HG03097 (cell line): ENCODE results near the gene PNPT1.
"Not testable (repeated sequence)": the region's sequence is repeated elsewhere in the genome, so short reads cannot be mapped to it uniquely, and the experiment has no call there.

Experiments
- ATAC-seq: cut with Tn5 transposase; IDR thresholded peaks from one replicate; pipeline ENCODE4 v1.9.1; 2021; ENCODE audit not compliant: unreplicated experiment, low FRiP score

PNPT1 gene

DNA sequence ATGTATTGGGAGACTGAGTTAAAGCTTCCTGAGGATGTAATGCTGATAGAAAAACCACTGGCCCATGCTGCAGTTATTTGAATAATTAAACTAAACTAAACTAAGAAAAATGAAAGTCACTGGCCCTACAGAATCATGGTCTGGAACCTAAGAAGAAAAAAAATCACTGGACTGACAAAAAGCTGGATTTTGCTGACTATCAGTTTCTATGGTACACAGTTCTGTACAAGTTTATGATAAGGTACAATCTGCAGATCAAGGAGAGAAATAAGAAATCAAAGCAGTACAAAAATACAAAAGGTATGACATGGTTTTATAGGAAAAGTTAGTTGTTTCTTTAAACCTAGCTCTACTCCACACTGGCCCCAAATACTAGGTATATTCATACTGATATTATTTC is 91.8 kb downstream of the PNPT1 start:
- ATAC-seq: no peak

DNA sequence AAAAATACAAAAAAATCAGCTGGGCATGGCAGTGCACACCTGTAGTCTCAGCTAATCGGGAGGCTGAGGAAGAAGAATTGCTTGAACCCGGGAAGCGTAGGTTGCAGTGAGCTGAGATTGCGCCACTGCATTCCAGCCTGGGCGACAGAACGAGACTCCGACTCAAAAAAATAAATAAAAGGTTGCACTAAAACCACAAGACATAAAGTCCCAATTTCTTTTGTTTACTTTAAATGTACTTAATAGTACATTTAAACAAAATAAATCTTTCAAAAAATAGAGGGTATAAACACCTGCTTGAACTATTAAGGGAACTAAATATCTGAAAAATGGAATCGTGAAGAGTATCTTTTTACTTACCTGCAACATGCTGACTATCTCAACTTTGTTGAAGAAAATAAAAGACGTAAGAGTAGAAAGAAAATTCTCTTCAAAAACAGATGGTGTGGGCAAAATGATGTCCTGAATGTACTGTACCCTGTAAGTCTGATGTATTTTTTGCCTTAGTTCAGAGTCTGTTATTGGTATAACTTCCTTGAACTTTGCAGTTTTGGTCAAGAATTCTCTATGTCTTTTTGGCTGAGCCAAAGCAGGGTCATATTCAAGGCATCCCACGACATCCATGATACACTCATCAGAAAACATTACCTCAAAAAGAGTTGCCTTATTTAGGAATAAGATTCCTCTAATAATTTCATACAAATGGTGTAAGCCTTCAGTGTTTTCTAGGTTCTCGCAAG is 95.4 kb downstream of the PNPT1 start:
- ATAC-seq: no peak

DNA sequence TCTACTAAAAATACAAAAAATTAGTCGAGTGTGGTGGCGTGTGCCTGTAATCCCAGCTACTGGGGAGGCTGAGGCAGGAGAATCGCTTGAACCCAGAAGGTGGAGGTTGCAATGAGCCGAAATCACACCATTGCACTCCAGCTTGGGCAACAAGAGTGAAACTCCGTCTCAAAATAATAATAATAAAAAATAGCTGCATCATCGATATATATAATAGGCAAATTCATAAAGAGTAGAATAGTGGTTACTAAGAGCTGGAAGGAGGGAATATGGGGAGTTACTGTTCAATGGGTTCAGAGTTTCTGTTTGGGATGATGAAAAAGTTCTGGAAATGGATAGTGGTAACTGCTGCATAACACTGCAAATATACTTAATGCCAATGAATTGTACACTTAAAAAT is 96.8 kb downstream of the PNPT1 start:
- ATAC-seq: not testable (repeated sequence)

DNA sequence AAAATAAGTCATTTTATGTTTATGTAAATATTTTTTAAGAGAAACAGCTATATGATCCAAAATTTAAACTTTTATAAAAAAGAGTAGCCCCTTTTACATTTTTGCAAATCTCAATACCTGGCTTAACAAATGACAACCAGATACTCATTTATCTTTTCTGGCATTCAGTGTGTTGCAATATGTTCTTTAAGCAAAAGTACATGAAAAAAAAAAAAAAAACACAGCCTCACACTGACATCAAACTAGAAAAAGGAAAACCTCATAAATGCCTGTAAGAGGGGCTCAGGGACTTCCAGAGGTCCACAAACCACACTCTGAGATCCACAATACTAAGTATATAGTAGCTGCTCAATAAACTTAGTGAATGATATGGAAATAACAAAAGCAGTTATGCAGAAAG is 98.1 kb downstream of the PNPT1 start:
- ATAC-seq: no peak

DNA sequence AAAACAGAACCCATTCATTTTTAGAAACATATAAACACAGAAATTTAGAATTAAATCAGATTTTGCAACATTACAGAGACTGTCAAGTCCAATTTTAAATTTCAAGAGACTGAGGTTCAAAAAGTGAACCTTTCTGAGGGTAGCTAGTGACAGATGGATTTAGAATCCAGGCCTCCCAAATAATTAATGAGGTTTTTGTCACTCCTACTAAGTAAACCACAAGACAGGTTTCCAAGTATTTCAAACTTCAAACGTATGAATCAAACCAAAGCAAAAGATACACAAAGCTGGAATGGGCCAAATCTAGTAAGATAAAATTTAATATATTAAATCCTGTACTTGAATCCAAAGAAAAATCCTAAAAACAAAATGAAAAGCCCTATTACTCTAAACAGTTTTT is 101.5 kb downstream of the PNPT1 start:
- ATAC-seq: no peak

DNA sequence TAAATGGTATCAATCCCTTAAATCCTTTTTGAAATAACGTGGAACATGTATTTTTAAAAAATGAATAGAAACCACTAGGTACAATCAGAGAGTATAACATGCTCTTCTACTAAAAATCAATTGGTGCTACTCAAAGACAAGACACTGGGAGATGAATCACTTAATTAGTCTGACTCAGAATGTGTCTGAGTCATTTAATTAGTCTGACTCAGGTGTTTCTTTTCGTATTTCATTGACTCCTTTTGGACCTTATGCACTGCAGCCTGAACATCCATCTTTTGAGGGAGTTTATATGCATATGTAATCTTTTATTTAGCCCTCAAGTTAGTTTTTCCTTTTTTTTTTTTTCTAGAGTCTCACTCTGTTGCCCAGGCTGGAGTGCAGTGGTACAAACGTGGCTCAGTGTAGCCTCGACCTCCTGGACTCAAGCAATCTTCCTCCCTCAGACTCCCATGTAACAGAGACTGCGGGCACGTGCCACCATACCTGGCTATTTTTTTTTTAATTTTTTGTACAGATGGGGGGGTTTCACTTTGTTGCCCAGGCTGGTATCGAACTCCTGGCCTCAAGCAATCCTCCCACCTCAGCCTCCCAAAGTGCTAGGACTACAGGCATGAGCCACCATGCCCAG is 102.7 kb downstream of the PNPT1 start:
- no peak for ATAC-seq

DNA sequence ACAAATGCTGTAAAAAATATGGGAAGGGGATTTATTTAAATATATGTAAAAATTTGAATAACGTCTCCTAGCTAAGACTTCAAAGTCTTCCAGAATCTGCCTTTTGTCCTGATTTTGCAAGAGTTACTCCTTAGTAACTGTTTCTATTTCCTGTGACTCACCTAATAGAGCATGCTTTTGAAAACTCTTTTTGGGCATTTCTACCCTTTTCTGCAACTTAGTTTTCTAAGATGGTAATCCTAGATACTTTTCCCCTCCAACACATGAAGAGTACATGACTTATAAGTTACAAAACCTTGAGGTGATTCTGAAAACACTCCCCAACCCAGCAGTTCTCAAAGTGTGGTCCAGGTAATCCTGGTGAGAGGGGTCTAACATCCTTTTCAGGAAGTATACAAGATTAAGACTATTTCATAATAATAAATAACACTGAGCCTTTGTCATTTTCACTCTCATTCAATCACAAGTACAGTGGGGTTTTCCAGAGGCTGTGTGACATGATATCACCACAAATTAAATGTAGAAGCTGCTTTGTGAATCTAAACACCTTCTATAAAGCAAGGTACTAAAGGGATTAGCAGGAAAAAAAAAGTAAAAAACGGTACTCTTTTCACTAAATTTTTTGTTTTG is 108.1 kb downstream of the PNPT1 start:
- no peak for ATAC-seq
